ENCODE data around the gene MARK1.

MARK1 gene

DNA sequence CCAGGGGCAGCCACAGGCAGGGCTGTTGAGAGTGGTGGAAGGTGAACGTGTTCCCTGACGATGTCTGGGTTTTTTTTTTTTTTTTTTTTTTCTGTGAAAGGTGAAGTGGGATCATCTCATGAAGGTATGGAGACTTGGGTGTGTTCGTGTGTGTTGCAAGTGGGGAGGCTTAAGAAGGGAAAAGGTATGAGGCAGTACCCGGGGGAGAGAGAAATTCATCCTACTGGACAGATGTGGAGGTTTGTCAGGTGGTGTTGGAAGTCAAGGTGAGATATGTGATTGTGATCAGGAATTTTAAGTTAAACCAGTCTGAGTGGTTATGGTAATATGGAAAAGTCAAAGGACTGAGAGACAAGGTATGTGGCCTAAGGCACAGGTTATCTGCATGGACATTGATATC lies 167.5 kb downstream of the MARK1 start:
- no peak for TF ChIP-seq CTCF (IDR thresholded peaks at IDR 0.05; ENCODE audit: insufficient read depth, missing control alignments)
- DNase-seq (ENCODE audit: insufficient read length, low spot score) (no peak), FAIRE-seq (no peak)

GRCh38 chr1:220696226-220696862 lies 168.4 kb downstream of the MARK1 start:
- TF ChIP-seq CTCF (IDR thresholded peaks at IDR 0.05; ENCODE audit: insufficient read depth, missing control alignments): no peak
- DNase-seq (ENCODE audit: insufficient read length, low spot score): no peak
- FAIRE-seq: no peak

GRCh38 chr1:220696863-220697231 lies 168.9 kb downstream of the MARK1 start:
- TF ChIP-seq CTCF (IDR thresholded peaks at IDR 0.05; ENCODE audit: insufficient read depth, missing control alignments): no peak
- DNase-seq (ENCODE audit: insufficient read length, low spot score): no peak
- no peak for FAIRE-seq

DNA sequence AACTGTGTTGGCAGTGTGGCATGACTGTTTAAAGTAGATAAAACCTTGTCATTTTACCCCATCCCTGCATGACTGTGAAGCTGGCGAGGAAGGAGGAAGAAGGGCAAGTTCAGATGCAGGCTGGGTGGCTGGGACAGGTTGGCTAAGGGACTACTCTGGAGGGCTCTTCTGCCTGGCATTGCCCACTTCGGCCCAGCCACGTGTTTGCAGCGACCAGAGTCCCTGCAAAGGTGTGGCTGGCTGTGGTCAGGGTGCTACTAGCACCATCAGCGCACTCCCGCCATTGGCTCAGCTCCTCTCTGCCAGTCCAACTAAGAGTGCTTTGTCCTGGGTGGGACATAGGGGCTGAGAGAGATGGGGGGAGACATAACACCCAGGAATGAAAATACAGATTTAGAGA lies 169.4 kb downstream of the MARK1 start:
- FAIRE-seq: no peak
- TF ChIP-seq CTCF (IDR thresholded peaks at IDR 0.05; ENCODE audit: insufficient read depth, missing control alignments): no peak

DNA sequence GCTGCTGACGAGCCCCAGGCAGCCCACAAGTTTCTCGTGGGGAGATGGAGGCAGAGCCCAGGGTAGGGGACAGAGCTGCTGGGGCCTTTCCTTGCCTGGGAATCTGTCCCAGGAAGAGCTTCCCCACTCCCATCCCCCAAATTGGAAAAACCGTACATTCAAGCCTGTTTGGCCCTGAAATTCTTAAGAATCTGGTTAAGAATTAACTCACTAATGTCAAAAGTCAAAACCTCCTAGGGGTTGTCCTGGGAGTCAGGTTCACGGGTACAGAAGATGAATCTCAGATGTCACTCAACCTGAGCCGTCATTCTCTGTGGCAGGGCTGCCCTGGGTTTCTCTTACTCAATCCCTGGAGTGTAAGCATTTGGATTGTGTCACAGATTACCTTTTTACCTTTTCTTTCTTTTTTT lies 170.7 kb downstream of the MARK1 start:
- TF ChIP-seq CTCF (IDR thresholded peaks at IDR 0.05; ENCODE audit: insufficient read depth, missing control alignments): no peak
- FAIRE-seq: no peak
- no peak for DNase-seq (ENCODE audit: insufficient read length, low spot score)

More for the DNA sequence above, 169.4 kb downstream of the MARK1 start:
- no peak for DNase-seq (ENCODE audit: insufficient read length, low spot score)

- DNase-seq (ENCODE audit: insufficient read length, low spot score) (no peak), FAIRE-seq (no peak)
- TF ChIP-seq CTCF (IDR thresholded peaks at IDR 0.05; ENCODE audit: insufficient read depth, missing control alignments): no peak
These were observed 171.1 kb downstream of the MARK1 start for GRCh38 chr1:220699044-220699443.

GRCh38 chr1:220700556-220701179 lies 172.7 kb downstream of the MARK1 start:
- FAIRE-seq: peak; percentile 51
- no peak for DNase-seq (ENCODE audit: insufficient read length, low spot score)
- TF ChIP-seq CTCF (IDR thresholded peaks at IDR 0.05; ENCODE audit: insufficient read depth, missing control alignments): no peak

Measured in D721Med (cell line).